ENCODE results near the gene TENM4.

TENM4 gene

DNA sequence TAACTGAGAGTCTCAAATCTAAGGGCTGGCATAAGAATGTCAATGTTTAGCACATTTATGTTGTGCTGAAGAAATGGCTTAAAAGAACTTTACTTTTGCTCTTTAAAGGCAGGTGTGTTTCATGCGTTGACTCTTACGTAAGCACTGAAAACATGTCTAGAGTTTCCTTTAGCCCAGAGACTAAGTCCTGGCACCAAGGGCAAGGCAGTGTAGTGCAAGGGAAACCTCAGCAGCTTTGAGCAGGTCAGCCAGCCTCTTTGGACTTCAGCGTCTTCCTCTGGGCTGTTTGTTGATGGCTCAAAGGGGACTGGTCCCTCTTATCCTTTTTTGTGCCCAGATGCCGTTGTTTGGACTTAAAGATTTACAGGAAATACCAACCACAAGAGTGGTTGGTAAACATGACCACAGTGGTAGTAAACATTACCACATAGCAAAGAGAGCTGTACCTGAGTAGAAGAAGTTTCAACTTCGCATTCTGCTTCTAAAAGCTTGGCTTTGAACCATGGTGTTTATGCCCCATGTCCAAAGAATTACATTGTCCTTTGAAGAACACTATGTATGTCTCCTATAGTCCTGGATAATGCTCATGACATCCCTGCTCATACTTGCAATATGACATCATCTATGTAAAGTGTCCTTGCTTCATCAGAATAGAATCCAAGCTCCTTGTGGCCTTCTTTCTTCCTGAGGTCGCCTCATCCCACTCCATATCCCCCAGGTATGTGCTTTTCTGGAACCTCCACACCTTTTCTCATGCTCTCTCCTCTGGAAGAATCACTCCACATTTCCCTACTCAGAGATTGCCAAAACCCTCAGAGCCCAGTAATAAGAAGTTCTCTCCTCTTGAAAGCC lies 23.5 kb downstream of the TENM4 start:
- no peak for DNase-seq

DNA sequence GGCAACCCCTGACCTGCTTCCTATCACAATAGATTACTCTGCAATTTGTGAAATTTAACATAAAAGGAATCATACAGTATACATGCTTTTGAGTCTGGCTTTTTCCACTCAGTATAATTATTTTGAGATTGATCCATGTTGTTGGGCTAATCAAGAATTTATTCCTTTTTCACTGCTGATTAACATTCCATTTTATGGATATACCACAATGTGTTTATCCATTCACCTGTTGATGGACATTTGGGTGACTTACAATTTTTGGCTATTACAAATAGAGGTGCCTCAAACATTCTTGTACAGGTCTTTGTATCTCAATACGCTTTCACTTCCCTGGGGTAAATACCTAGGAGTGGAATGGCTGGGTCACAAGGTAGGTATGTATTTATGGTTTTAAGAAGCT lies 24.9 kb downstream of the TENM4 start:
- no peak for DNase-seq

- no peak for DNase-seq
These were observed 25.4 kb downstream of the TENM4 start for GRCh38 chr11:79415411-79415810.

DNA sequence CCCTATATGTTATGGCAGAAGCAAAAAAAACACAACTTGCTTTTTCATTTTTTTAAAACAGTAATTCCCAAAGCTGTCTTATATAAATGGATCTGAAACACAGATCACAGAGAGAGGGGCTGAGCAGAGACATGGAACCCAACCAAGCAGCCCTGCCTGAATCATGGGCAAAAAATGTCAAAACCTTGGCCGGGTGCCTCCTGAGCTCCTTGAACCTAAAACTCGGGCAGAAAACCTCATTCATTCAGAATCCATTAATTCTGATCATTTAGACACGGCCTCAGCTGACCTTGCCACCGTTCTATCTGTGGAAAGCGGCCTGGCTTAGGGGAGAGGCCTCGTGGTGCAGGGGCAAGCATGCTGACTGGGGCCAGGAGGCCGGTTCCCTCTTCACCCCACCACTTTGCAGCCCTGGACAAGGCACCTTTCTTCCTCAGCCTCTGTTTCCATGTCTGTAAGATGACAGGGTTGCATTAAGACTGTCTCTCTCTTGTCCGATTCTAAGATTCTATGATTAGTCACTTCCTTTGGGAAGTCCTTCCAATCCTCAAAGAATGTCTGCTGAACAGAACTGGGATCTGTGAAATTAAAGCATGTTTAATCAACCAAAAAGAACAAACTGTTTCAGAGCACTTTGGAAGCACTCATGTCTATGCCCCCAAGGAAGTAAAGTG lies 26.0 kb downstream of the TENM4 start:
- DNase-seq, result no peak

DNA sequence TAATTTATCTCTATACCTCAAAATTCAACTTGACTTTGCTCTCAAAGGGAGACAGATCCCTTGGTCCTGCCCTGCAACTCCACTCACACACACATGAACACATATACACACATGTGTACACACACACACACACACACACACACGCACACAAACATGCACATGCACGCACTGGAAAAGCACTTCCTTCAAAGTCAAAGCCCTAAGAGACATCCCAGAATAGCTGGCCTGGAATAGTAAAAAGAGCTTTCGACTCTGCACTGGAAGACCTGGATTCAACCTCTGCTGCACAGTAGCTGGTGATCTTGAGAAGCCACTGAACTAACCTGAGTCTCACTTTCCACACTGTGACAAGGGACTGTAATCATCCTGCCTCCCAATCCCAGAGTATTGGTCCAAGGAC lies 26.8 kb downstream of the TENM4 start:
- no peak for DNase-seq

DNA sequence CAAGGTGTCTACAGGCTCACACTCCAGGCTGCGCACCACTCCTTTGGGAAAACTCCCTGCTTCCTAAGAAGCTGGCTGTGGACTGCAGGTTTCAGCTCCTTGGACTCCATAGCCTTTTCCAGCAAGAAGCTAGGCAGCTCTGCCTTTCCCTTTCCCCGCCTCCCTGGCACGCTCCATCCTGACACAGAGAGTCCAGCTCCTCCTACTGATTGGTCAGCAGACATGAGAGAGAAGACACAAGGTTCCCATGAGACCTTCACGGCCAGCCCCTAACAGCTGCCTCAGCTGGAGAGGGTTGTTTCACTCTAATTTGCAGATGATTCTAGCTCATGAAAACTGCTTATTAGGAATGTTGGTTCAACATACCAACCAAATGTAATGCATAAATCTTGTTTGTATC lies 27.6 kb downstream of the TENM4 start:
- no peak for DNase-seq

DNA sequence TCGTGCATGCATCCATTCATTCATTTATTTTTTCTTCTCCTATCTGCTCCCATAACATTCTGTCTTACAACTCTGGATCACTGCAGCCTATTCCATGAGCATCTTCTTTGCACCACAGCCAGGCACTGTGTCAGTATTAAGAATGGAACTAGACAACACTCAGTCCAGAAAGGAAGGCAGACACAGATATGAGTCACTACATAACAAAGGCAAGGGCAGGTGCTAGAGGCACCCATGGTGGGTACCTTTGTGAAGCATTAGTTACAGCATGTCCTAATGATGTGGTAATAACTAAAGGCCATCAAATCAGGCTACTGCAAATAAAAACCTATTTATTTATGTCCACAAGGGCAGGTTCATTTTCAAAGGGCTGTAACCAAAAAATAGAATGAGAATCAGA lies 28.1 kb downstream of the TENM4 start:
- DNase-seq, result no peak

DNA sequence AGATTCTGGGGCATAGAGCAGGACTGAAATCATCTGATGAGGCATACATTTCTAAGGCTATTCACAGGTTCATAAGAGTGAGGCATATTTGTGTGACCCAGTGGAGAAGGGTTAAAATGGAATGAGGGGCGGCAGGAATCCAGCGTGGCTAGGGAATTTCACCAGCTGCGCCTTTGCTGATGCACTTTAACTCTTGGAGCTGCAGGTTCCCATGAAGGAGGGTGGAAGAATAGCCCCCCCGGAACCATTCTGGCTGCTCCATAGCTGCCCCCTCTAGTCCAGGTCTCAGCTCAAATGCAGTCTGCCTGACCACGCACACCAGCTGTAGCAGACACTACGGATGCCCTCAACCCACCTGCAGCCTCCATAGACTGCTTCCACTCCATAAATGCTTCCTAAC lies 31.5 kb downstream of the TENM4 start:
- no peak for DNase-seq

DNA sequence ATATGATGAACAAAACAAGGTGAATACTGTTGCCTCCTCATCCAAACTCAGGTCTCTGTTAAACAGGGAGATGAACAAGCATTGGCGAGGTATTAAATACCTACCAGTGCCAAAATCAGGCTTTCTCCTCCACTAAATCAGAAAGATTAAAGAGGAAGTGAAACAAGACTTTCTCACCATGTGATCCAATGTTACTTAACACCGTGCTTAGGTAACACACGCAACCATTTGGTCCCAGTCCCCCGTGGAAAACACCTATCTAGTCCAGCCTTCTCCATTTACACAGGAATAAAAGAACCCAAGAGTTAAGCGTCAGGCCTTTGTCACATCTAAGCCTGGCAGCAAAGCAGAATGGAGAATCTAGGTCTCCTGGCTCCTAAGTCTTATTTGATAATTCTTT lies 34.5 kb downstream of the TENM4 start:
- DNase-seq, result no peak

DNA sequence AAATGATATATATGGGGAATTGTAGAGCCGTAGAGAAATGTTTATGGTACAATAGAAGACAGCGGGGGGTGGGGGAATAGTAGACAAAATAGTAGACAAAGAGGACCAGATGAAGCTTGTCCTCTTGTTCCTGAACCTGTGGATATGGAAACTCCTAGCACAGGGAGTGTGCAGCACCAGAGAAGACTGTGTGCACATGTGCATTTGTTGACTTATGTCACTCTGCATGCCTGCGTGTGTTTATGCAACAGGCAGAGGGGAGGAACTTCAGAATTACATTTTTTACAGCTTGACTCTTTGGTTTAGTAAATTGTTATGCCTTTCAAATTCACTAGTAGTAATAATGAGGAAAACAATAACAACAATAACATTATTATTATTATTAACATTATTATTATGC lies 36.0 kb downstream of the TENM4 start:
- no peak for DNase-seq

GRCh38 chr11:79404325-79404724 lies 36.5 kb downstream of the TENM4 start:
- no peak for DNase-seq

- no peak for DNase-seq
These were observed 37.0 kb downstream of the TENM4 start for GRCh38 chr11:79403839-79404238.

GRCh38 chr11:79402912-79403311 lies 37.9 kb downstream of the TENM4 start:
- no peak for DNase-seq

DNA sequence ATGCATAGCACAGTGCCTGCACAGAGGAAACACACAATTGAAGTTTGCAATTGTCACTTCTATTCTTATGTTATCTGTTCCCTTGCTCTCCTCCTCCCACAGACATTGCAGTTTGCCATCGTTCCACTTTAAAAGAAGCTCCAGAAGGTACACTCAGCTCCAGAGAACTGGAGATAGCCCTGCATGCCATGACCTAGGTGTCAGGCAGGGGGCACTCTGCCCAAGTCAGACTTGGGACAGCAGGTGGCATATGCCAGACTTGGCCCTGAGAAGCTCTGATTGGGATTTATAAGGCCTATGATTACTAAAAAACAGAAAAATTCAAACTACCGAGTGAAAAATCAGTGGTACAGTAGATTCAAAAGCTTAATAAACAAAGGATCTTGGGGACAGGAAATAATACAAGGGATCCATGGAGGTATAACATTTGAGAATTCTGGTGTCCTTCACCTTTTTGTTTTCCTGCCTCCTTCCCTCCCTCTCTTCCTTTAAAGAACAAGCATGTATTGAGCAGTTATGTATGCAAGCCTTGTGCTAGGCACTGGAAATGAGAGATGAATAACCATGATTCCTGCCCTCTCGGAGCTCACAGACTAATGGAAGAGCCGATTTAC lies 40.0 kb downstream of the TENM4 start:
- no peak for DNase-seq

GRCh38 chr11:79400206-79400605 lies 40.6 kb downstream of the TENM4 start:
- no peak for DNase-seq

DNA sequence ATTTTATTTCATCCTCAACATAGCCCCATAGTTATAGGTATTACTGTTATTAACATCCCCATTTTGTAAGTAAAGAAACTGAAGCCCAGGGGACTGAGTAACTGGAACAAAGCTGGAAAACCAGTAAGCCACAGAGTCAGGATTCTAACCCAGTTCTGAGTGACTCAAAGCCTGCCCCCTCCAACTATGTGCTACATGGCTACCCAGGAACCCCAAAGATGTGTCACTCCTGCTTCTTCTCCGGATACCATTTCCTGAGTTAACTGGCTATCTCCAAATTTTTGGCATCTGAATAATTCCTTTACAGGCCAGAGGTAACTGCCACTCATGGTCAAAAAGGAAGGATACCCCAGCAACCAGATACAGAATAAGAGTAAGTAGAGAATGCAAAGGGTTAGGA lies 43.6 kb downstream of the TENM4 start:
- DNase-seq, result no peak

- no peak for DNase-seq
These were observed 44.2 kb downstream of the TENM4 start for GRCh38 chr11:79396674-79397073.

DNA sequence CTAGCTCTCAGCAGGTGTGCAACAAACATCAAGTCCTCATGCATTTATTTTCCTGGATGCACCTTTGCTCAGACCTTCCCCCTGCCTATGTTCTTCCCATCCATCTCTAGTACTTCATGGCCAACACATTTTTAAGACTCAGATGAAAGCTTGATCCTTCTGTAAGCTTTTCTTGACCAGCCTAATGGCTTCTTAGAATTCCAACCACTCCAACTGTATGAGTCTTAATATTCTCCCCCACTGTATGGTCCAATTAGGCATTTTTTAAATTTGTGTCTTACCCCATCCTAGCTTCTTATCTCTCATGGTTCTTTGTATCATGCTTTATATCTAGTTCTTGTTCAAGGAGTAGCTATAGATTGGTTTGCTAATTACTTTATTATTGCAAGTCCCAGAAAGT lies 44.8 kb downstream of the TENM4 start:
- DNase-seq, result no peak

- no peak for DNase-seq
These were observed 47.3 kb downstream of the TENM4 start for GRCh38 chr11:79393362-79394043.

- DNase-seq, result no peak
These were observed 48.7 kb downstream of the TENM4 start for GRCh38 chr11:79392161-79392560.

DNA sequence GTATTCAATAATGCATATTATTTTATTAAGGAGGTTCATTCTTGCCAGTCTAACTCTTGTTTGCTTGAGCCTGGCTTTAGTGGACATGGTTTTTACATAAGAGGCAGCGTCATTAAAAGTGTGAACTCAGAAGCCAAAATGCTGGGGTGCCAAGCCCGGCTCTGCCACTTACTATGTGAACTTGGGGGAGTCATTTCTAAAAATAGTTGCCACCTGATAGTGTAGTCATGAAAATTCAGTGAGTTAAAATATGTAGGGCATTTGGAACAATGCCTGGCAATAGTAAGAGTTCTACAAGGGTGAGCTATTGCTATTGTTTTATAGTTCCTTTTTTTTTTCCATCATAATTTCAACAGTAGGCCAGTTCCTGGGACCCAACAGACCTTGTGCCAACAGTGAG lies 49.9 kb downstream of the TENM4 start:
- no peak for DNase-seq

- DNase-seq, result no peak
These were observed 50.4 kb downstream of the TENM4 start for GRCh38 chr11:79390477-79390876.

DNA sequence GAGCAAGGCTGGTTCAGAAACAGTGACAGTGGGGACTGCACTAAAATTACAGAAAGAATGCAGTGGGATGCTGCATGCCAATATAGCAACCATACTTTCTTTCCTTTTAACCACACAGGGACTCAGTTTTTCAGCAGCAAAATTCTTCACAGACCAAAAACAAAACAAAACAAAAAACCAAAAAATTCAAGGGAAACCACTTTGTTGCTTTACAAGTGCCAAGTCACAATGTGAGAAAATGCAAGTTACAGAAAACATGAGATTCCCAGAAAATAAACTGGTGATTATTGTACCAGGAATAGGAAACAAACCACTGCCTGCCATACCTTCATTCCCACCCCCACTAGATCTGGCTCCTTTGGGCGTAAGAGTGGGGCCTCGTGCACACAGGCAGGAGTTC lies 52.6 kb downstream of the TENM4 start:
- no peak for DNase-seq

DNA sequence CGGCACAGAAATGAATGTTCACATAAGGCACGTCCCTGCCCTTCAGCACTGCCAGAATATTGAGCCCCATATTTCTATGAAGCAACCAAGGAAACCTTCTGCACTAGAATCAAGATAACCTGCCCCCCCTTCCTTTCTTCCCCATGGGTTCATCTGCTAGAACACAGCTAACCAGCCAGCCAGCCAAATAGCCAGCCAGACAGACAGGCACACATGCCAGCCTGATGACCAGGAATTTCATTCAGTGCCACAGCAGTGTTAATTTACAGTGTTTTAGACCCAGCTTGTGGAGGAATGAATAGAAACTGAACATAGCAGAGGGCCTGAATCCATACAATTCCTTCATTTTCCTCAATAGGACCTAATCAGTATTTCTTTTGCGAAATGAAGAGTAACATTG lies 57.0 kb downstream of the TENM4 start:
- no peak for DNase-seq

Measured in DMS79 (cell line).